Astrocyte (in vitro differentiated cells and primary cell): ENCODE data around the gene DISC1. TPM values are rescaled to one million over a fixed set of nuclear protein-coding genes. Genes with fewer than 3 reads are reported as not detected.
"Not testable (repeated sequence)": the region's sequence is repeated elsewhere in the genome, so short reads cannot be mapped to it uniquely, and the experiment has no call there.

ENCODE experiments used
- DNase-seq: peaks from one replicate; pipeline ENCODE4 v3.0.0-alpha.2; 2010; ENCODE audit warnings: low read depth
- FAIRE-seq: peaks from 2 replicates; lab custom pipeline; 2011; peaks lifted over from hg19 to GRCh38; lab: Jason Lieb, UNC
- H2AFZ ChIP-seq: 2 replicates; pipeline ENCODE4 v1.6.0; 2012; ENCODE audit warnings: low read depth, low read length, inconsistent platforms
- H3K27ac ChIP-seq: 2 replicates; pipeline ENCODE4 v1.5.1; 2011; ENCODE audit warnings: low read depth, low read length, inconsistent platforms
- H3K27me3 ChIP-seq: 2 replicates; pipeline ENCODE4 v1.6.0; 2011; ENCODE audit warnings: low read length, inconsistent platforms; ENCODE audit not compliant: insufficient read depth
- H3K36me3 ChIP-seq: 2 replicates; pipeline ENCODE4 v1.5.1; 2011; ENCODE audit warnings: low read length, inconsistent platforms; ENCODE audit not compliant: insufficient read depth
- H3K4me1 ChIP-seq: 2 replicates; pipeline ENCODE4 v1.5.1; 2011; ENCODE audit warnings: low read length, inconsistent platforms; ENCODE audit not compliant: insufficient read depth
- H3K4me2 ChIP-seq: 2 replicates; pipeline ENCODE4 v1.6.0; 2012; ENCODE audit warnings: low read length, inconsistent platforms
- H3K4me3 ChIP-seq: 2 replicates; pipeline ENCODE4 v1.5.1; 2011; ENCODE audit warnings: low read depth, mild to moderate bottlenecking, low read length, inconsistent platforms; ENCODE audit not compliant: insufficient read depth
- H3K79me2 ChIP-seq: 2 replicates; pipeline ENCODE4 v1.6.0; 2012; ENCODE audit warnings: mild to moderate bottlenecking, low read length, inconsistent platforms; ENCODE audit not compliant: insufficient read depth
- H3K9ac ChIP-seq: 2 replicates; pipeline ENCODE4 v1.6.0; 2012; ENCODE audit warnings: mild to moderate bottlenecking, low read length, inconsistent platforms
- H3K9me3 ChIP-seq: 2 replicates; pipeline ENCODE4 v1.5.1; 2012; ENCODE audit warnings: low read depth, mild to moderate bottlenecking, low read length, inconsistent platforms; ENCODE audit not compliant: insufficient read depth
- H4K20me1 ChIP-seq: 2 replicates; pipeline ENCODE4 v1.6.0; 2012; ENCODE audit warnings: low read length, inconsistent platforms; ENCODE audit not compliant: insufficient read depth
- H3K27ac Mint-ChIP-seq: one replicate; pipeline ENCODE4 v1.8.0; 2021; ENCODE audit warnings: mild to moderate bottlenecking, mixed read lengths; ENCODE audit not compliant: unreplicated experiment
- H3K27me3 Mint-ChIP-seq: one replicate; pipeline ENCODE4 v1.8.0; 2021; ENCODE audit warnings: low read depth, mixed read lengths; ENCODE audit not compliant: unreplicated experiment
- H3K36me3 Mint-ChIP-seq: one replicate; pipeline ENCODE4 v1.8.0; 2021; ENCODE audit warnings: low read depth, mixed read lengths; ENCODE audit not compliant: unreplicated experiment
- H3K4me1 Mint-ChIP-seq: one replicate; pipeline ENCODE4 v1.8.0; 2021; ENCODE audit warnings: low read depth, mixed read lengths; ENCODE audit not compliant: unreplicated experiment
- H3K4me3 Mint-ChIP-seq: one replicate; pipeline ENCODE4 v1.8.0; 2021; ENCODE audit warnings: mild to moderate bottlenecking, moderate library complexity, mixed read lengths; ENCODE audit not compliant: unreplicated experiment
- H3K9me3 Mint-ChIP-seq: one replicate; pipeline ENCODE4 v1.8.0; 2021; ENCODE audit warnings: mild to moderate bottlenecking, mixed read lengths; ENCODE audit not compliant: unreplicated experiment
- CTCF ChIP-seq: IDR thresholded peaks from 2 replicates; pipeline ENCODE4 v1.5.1; 2011; ENCODE audit warnings: low read depth, mild to moderate bottlenecking, inconsistent platforms, low read length, moderate library complexity; ENCODE audit not compliant: insufficient read depth
- EZH2 ChIP-seq: IDR thresholded peaks from 2 replicates; pipeline ENCODE4 v1.6.1; 2012; ENCODE audit warnings: mild to moderate bottlenecking, low read length, inconsistent platforms; ENCODE audit not compliant: insufficient read depth
- total RNA-seq: library from RNA; stranded (reverse); gene quantifications from 2 replicates; pipeline ENCODE4 v1.2.1, GENCODE V29; 2021

The DISC1 gene
- total RNA-seq, 1 donor from 2014 or later: 9.1 TPM

- FAIRE-seq (no peak), DNase-seq (peak; percentile 27)
- H3K4me2 ChIP-seq: no peak overlapping the region
- no peak overlapping the region for H3K9ac ChIP-seq
- no peaks in the 10 kb centered on the region for H3K27me3 ChIP-seq
- H3K27me3 Mint-ChIP-seq: no peaks in the 10 kb centered on the region
- no peak overlapping the region for H3K4me3 Mint-ChIP-seq
- H3K4me1 Mint-ChIP-seq: peaks cover 15% of the 10 kb centered on the region
- H3K27ac ChIP-seq: no peak overlapping the region
- H3K9me3 Mint-ChIP-seq: no peaks in the 10 kb centered on the region
- no peak for TF ChIP-seq EZH2
- TF ChIP-seq CTCF: peak; percentile 53
- H2AFZ ChIP-seq: no peak overlapping the region
- H3K36me3 Mint-ChIP-seq: no peaks in the 10 kb centered on the region
- no peaks in the 10 kb centered on the region for H3K36me3 ChIP-seq
- no peaks in the 10 kb centered on the region for H3K9me3 ChIP-seq
- H3K79me2 ChIP-seq: no peaks in the 10 kb centered on the region
- no peaks in the 10 kb centered on the region for H3K4me1 ChIP-seq
- H4K20me1 ChIP-seq: no peaks in the 10 kb centered on the region
- no peak overlapping the region for H3K4me3 ChIP-seq
- H3K27ac Mint-ChIP-seq: no peak overlapping the region
These were observed 98.5 kb downstream of the DISC1 start for GRCh38 chr1:231724876-231725647.

- DNase-seq: no peak
- H3K36me3 Mint-ChIP-seq: no peaks in the 10 kb centered on the region
- Histone ChIP-seq H2AFZ (no peak overlapping the region), H4K20me1 (no peaks in the 10 kb centered on the region), H3K9me3 (no peaks in the 10 kb centered on the region), H3K4me1 (no peaks in the 10 kb centered on the region), H3K4me3 (no peak overlapping the region), H3K4me2 (no peak overlapping the region), H3K27ac (no peak overlapping the region), H3K36me3 (no peaks in the 10 kb centered on the region), H3K9ac (no peak overlapping the region), H3K27me3 (no peaks in the 10 kb centered on the region), H3K79me2 (no peaks in the 10 kb centered on the region)
- H3K27ac Mint-ChIP-seq: no peak overlapping the region
- TF ChIP-seq EZH2 (no peak), CTCF (no peak)
- FAIRE-seq: no peak
- H3K9me3 Mint-ChIP-seq: no peaks in the 10 kb centered on the region
- H3K4me1 Mint-ChIP-seq: peaks cover 15% of the 10 kb centered on the region
- H3K27me3 Mint-ChIP-seq: no peaks in the 10 kb centered on the region
- no peak overlapping the region for H3K4me3 Mint-ChIP-seq
These were observed 100.6 kb downstream of the DISC1 start for GRCh38 chr1:231727171-231727570.

GRCh38 chr1:231728987-231729386, 102.4 kb downstream of the DISC1 start:
- not testable (repeated sequence) for H3K9ac ChIP-seq, H3K4me1 ChIP-seq, H3K27me3 Mint-ChIP-seq, H3K4me3 Mint-ChIP-seq, H3K36me3 Mint-ChIP-seq, H3K4me2 ChIP-seq, DNase-seq, H3K4me3 ChIP-seq, H3K27ac ChIP-seq, H3K27me3 ChIP-seq, H4K20me1 ChIP-seq, H2AFZ ChIP-seq, H3K9me3 Mint-ChIP-seq, FAIRE-seq, H3K9me3 ChIP-seq, H3K27ac Mint-ChIP-seq, H3K79me2 ChIP-seq, H3K36me3 ChIP-seq
- H3K4me1 Mint-ChIP-seq: peaks cover 15% of the 10 kb centered on the region
